C4-2B (cell line): Measurements from ENCODE around the gene CDK9.

Experiments
- ZFX ChIP-seq: fragments of 450-650 bp; IDR thresholded peaks from 2 replicates; pipeline ENCODE4 v1.6.1; 2017
- TF ChIP-seq, protein P1 (sequence below): fragments of 450-650 bp; conservative IDR thresholded peaks from 2 replicates; pipeline ENCODE4 v1.5.1; 2017; ENCODE audit warnings: mild to moderate bottlenecking

DNA sequence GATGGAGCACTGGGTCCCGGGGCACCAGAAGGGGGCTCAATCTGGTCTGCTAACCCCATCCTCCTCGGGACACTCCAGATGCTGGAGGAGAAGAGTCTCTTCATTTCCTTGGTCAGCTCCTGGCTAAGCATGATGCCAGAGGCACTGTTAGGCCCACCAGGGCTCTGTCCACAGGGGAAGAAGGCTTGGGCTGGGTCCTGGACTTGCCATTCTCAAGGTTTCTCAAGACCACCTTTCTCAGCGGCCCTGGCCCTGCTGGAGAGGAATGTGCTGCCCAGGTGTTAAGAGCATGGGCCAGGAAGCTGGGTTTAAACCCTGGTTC lies 15.3 kb upstream of the CDK9 start:
- TF ChIP-seq, protein P1, sequence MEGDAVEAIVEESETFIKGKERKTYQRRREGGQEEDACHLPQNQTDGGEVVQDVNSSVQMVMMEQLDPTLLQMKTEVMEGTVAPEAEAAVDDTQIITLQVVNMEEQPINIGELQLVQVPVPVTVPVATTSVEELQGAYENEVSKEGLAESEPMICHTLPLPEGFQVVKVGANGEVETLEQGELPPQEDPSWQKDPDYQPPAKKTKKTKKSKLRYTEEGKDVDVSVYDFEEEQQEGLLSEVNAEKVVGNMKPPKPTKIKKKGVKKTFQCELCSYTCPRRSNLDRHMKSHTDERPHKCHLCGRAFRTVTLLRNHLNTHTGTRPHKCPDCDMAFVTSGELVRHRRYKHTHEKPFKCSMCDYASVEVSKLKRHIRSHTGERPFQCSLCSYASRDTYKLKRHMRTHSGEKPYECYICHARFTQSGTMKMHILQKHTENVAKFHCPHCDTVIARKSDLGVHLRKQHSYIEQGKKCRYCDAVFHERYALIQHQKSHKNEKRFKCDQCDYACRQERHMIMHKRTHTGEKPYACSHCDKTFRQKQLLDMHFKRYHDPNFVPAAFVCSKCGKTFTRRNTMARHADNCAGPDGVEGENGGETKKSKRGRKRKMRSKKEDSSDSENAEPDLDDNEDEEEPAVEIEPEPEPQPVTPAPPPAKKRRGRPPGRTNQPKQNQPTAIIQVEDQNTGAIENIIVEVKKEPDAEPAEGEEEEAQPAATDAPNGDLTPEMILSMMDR, result no peak
- TF ChIP-seq ZFX, result no peak
